Right lobe of liver (tissue), 4 donors: ENCODE measurements around the gene LRIT3.

ENCODE experiments used
- POLR2A ChIP-seq: fragments of 450-650 bp; IDR thresholded peaks from one replicate; pipeline ENCODE4 v1.6.1; 2017; ENCODE audit warnings: antibody characterized with exemption, mild to moderate bottlenecking
- TF ChIP-seq, protein P1 (sequence below), 4 donors: fragments of 200-600 bp in 3 of 4; fragments of 450-650 bp in 1 of 4; IDR thresholded peaks; one replicate each; pipeline versions ENCODE4 v1.5.1 to v1.8.0; 2016 to 2022; ENCODE audit warnings: antibody characterized with exemption in 4 of 4, mild to moderate bottlenecking in 2 of 4
- donor health status: DM: no; HTN: no; CAD: no.
- donor health status: DM: no; HTN: no; CAD: no.
- donor health status: DM: no; HTN: yes; CAD: no.

DNA sequence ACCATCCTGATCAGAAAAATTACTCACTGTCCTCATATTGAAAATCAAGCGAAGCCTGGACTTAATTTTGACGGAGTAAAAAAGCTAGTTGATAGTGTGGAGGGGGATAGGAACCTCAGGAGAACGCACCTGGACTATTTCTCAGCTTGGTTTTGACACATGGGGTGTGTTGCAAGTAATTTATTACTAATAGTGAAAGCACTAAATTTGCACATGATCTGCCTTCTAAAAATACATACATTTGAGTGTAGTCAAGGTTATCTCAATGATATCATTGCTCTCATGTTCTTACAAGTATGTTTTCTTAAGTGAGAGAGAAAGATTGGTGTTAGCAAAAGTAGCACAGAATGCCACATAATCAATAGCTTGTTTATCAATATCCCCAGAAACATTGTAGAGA, 29.5 kb downstream of the LRIT3 start:
- TF ChIP-seq, protein P1, sequence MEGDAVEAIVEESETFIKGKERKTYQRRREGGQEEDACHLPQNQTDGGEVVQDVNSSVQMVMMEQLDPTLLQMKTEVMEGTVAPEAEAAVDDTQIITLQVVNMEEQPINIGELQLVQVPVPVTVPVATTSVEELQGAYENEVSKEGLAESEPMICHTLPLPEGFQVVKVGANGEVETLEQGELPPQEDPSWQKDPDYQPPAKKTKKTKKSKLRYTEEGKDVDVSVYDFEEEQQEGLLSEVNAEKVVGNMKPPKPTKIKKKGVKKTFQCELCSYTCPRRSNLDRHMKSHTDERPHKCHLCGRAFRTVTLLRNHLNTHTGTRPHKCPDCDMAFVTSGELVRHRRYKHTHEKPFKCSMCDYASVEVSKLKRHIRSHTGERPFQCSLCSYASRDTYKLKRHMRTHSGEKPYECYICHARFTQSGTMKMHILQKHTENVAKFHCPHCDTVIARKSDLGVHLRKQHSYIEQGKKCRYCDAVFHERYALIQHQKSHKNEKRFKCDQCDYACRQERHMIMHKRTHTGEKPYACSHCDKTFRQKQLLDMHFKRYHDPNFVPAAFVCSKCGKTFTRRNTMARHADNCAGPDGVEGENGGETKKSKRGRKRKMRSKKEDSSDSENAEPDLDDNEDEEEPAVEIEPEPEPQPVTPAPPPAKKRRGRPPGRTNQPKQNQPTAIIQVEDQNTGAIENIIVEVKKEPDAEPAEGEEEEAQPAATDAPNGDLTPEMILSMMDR (IDR thresholded peaks at IDR 0.05): no peak
- no peak for TF ChIP-seq POLR2A
